ENCODE measurements around the gene ITGA11.

Gene ITGA11

DNA sequence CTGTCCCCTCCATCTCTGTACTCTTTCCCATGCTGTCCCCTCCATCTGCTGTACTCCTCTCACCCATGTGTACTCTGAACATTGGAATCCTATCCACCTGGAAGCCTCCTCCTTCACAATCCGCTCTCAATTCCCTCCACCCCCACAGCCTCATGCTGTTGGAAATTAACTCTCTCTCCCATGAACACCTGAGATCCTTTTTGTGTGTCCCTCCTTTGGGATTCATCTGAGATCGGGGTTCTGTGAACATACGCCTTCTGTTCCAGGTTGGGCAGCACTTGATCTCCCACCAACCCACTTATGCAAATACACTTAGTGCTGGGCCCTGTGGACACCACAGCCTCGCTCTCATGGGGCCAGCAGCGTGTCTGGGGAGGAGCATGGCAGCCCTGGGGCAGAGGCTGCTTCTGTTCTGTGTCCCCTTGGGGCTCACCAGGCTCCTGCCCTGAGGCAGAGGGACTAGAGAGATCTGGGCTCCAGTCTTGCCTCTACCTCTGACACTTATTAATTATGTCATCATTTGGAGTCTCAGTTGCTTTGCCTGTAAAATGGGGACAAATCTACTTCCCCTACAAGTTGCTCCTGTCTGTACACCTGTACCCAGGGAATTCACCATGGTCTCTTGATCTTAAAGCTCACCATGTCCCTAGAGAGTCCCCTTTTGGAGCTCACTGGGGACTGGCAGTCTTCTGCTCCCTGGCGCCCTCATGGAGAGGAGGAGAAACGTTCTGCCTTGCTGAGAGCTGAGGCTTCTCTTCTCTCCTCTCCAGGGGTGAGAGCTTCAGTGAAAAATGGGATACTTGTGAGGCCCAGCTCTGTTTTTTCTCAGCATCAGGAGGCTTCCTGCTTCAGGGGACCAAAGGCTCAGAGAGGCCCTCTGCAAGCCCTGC lies 42.7 kb downstream of the ITGA11 start:
- no peak for DNase-seq

DNA sequence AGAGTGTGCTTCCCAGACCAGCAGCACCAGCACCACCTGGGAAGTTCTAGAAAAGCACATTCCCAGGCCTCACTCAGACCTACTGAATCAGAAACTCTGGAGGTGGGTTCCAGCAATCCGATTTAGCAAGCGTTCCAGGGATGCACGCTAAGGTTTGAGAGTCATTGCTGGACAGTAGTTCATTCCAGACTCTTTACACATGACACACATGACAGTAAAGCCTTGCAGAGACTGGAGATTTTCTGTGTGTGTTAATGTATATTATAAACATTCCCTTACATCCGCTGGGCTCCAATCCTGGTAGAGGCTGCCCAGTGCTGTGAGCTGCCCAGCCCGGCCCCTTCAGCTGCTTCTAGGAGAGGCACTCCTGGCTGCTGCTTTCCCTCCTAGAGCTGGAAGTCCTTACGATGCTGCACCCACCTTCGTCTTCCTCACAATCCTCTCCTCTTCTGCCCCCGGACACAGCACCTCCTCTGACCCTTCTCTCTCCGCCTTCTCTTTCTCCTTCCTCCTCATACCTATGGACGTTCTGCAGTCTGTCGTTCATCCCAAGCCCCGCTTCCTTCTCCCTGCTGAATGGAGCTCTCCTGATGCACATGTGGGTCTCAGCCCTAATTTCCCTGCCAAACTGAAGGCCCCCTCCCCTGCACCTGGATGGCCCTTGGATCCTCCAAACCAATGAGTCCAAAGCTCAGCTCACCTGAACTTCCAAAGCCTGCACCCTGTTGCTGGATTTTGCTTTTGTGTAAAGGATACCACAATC lies 44.4 kb downstream of the ITGA11 start:
- DNase-seq: no peak

DNA sequence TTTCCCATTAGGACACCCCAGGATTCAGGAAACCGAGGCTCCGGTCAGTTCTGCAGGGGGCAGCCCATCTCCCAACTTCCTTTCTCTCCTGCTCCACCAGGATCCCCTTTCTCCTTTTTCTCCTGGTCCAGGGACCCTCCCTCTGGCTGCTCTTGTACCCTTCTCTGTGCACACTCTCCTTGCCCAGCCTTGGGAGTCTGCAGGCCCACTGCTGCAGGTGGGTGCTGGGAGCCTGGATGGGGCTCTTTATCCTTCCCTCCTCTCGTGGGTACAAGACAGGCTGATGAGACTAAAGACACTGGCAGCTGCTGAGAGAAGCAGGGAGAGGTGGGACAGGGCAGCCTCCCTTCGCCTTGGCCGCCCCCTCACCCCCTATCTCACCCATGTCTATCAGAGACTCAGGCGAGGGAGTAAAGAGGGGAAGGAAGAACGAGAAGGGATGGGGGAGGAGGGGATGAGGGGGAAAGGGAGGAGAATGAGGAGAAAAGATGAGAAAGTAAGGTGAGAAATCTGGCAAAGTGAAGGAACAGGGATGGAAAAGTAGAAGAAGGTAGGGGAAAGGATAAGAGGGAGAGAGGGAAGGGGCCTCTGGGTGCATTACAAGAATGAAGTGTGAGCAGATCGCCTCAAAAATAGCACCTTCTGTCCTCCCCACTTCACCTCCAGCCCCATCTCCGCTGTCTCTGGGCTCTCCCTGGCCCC lies 45.2 kb downstream of the ITGA11 start:
- no peak for DNase-seq

DNA sequence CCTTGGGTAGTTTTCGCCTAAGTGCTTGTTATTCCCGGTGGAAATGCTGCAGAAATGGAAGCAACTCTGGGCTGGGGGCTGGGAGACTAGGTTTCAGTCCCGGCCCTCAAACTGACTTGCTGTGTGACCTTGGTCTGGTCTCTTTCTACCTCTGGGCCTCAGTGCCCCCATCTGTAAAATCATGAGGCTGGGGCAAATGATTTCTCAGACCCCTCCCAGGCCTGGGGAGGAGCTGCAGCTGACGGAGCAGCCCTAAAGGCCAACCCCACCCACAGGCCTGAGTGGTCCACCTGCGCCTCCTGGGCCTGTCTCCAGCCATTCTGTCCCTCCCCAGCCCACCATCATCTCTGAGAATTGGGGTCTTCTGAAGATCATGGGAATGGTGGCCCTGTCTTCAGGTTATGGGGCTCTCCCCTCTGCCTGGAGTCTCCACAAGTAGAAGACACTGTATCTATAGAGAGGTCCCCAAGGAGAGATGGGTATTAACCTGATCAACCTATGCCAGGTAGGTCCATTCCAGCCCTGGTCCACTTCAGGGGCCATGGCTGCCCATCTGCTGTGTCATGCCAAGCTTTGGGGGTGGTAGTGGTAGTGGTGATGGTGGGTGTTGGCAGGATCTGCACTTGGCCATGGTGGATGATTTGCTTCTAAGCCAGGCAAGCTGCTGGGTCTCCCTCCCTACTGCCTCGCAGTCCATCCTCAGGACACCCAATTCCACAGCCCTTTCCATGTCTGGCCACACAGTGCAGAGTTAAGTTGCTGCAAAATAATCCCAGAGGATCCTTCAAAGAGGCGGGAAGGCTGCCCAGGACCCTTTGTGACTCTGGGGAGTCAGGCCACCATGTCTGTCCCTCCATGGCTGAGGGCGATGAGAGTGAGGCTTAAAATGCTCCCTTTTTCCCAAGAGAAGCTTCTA lies 46.0 kb downstream of the ITGA11 start:
- no peak for DNase-seq

DNA sequence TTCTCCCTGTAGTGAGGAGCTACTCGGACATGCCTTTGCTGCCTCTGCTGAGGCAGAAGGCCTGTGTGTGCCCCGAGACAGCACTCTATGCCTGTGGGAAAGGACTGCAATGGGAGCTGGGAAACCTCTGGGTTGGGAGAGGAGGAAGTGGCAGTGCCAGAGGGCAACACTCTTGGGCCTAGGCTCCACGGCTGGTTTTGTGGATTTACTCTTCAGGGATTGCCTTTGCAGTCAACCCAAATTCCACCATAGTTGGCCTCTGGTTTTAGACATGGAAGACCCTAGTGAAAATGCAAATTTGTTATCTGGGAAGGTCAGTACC lies 46.8 kb downstream of the ITGA11 start:
- no peak for DNase-seq

DNA sequence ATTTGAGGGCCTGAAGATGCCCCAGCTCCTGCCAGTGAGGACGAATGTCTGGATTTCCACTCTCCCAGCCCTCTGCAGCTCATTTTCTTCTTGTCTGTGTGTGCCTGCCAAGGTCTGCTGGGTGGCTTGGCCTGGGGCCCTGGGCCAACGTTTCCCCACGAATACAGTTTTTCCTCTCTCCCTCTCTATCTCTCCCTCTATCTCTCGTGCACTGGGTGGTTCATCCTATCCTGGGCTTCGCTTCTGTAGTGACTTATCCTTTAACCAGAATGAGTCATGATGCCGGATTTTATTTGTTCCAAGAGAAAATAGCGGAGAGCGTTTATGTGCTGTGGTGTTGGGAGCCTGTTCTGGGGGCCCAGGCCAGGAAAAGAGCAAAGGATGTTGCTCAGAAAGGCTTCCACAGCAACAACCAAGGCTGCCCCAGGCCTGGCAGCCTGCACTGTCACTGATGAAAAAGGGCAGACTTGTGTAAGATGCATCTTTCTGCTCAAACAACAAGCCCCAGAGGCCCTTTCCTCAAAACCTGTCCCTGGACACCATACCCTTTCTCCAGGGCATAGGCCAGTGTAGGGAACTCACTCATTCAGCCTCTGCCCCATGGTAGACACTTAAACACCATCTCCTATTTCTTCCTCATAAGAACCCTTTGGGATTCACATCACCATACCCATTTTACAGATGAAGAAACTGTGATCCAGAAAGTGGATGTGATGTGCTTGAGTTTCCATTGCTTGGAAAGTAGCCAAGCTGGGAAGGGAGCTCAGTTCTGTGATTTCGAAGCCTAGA lies 47.3 kb downstream of the ITGA11 start:
- DNase-seq: no peak

DNA sequence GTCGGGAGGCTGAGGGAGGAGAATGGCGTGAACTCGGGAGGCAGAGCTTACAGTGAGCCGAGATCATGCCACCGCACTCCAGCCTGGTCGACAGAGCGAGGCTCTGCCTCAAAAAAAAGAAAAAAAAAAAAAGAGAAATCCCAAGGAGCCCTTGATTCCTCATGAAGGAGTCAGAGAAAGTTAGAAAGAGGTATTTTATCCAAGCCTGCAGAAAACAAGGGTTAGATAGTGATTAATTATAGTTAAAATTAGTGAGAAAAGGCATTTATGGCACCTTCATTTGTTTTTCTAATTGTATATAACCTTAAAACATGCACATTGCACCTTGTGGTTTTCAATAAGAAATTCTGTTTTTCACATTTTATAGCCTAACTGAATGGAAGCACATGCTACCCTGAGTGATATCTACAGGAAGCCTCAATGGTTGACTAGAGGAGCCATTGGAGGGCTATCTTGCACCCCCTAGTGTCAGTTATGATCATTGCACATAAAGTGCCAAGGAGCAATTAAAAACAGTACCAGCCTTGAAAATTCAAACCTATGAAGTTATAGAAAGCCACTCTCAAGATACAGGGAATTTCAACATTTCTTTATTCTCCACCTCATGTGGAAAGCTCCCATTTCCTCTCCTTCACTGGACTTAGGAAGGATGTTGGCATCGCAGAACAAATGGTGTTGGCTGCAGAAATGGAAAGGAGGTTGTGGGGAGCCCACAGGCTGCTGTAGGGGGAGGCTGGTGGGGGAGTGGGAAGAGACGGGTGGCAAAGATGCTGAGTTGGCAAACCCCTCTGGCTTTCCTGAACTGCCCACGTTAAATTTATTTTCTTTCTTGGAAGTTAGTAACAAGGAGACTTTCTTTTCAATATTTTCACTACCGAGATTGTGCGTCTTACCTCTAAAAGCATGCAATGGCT lies 48.5 kb downstream of the ITGA11 start:
- DNase-seq: no peak

DNA sequence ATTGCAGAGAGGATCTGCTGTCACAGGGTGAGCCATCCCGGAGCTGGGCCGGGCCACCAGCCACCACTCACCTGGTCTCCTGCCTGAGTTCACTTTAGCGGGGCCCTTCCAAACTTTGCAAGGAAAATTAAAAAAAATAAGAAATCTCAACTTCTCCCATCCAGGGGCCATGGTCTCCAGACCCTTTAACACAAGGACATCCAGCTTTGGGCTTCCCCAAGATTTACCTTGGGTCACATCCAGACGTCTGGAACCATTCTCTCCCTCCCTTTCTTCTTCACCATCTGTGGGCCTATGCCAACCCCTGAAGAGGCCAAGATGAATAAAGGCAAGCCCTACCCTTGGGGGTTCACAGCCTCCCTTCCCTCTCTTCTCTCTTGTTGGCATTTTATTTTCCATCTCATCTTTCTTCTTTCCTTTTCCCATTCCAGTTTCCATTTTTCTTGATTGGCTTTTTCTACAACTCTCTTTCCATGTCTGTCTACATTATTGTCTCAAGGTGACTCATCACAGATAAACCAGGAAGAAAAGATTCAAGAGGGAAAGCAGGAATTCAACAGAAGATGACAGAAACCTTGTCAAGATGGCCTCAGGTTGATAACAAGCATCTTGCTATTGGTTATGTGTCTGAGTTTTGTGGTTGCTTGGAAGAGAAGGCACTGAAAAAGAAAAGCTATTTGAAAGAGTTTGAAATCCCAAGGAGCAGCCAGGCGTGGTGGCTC lies 49.5 kb downstream of the ITGA11 start:
- DNase-seq: no peak

DNA sequence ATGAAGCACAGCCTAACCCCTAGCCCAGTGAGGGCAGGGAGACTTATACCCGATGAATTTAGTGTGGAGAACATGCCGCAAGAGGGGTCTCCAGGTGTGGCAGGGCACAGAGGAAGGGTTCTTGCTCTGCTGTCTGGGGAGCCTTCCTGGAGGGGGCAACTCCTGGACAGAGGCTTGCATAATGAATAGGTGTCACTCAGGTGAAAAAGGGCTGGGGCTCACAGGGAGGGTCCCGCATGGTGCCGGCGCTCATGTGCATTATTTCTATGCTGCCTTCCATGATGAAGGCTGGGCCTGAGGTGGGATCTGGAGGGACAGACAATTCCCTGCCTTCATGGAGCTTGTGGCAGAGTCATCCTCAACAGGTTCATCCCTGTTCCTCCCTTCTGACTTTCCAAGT lies 51.5 kb downstream of the ITGA11 start:
- DNase-seq: no peak

DNA sequence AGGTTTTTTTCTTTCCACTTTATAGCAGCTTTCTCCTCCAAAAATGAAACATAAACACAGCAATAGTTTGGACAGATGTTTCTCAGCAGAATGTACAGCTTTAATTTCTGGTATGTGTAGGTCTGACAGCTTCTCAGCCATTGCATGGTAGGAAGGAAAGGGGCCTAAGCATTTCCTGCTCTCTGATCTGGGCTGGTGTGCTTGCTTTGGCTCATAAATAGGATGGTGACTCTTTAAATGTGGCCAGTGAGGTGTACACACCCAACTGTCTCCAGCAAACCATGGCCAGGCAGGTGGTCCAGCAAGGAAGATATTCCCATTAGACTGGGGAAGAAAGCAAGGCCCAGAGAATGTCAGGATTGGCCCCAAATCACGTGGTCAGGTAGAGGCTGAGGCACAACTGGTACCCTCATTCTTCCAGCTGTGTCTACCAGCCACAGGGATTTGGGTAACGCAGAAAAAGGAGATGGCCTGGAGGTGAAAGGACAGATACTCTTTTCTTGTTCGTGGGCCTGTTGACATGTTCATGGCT lies 52.1 kb downstream of the ITGA11 start:
- DNase-seq: no peak

DNA sequence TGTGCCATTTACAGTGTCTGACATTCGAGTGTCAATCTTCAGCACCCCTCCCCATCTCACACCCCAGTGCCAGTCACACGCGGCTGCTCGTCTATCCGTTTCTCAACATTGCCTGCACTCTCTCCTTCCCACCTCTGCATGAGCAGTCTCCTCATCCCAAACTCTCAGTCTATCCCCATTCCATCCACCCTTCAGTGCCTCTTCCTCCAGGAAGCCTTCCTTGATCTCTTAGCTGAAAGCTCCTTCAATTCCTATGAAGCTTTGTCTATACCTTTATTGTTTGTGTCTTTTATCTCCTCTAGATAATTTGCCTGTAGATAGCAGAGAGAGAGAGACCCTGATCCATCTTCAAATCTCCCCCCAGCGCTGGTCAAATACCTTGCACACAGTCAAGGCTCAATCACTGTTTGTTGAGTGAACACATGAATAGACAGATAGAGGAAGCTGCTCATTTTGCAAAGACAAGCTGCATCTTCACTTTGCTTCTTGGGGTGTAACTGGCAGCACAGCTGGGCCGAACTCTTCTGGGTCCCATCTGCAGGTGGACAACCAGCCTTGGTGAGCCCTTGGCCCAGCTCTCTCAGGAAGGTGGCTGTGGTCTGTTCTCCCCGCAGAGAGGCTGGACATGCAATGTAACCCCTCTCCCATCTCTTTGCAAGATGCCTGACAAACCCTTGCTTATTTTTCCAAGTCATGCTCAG lies 52.8 kb downstream of the ITGA11 start:
- DNase-seq: no peak

DNA sequence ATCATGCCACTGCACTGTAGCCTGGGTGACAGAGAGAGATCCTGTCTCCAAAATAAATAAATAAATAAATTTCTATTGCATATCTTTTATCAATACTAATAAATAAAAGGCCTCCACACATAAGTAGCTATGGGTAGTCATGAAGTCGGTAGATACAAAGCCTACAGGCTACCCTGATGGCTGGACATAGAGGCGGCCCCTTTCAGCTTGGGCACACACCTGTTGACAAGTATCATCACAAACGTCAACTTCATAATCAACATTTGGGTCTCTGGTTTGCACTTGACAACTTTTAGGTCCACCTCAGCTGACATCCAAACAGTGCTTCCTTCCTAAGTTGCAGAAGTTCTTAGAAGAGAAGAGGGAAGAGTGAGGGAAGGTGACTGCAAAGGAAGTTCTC lies 53.4 kb downstream of the ITGA11 start:
- DNase-seq: no peak

DNA sequence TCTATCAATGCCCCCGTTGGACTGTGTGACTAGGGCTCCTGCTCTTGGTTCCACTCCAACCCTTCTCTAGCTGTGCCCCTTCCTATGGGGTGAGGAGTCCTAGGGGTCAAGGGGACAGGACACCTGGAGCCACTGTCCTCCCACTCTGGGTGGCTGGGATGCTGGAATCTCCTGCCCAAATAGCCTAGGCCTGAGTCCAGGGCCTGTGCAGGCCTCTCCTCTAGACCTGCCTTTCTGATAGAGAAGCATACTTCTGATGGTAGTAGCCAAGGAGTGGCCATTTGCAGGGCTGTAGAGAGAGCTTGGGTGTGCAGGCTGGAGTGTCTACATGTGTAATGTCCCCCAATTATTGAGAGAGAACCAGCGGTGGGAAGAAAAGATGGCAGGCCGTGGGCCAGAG lies 54.2 kb downstream of the ITGA11 start:
- no peak for DNase-seq

DNA sequence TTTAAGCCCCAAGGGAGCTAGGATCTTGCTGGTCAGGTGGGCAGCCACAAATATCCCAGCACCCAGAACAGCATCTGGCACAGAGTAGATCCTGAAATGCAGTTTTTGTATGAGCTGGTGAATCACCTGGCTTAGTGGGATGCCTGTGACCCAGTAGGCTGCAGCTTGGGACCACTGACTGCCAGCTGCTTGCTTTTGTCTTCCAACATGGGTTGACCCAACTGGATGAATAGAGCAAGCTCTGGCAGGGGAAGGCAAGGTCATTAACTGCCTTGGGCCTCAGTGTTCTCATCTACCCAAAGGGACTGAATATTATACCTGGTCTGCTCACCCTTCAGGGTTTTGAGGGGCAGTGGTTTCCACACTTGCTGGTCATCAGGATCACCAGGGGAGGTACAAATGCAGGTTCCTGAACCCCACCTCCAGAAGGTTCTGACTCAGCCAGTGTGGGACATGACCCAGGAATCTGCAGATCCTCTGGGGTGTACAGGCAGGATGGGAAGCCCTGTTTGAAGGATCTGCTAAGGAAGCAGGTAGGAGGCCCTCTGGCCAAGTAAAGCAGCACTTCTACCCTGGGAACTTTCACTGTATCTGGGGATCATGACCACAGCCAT lies 55.4 kb downstream of the ITGA11 start:
- no peak for DNase-seq

DNA sequence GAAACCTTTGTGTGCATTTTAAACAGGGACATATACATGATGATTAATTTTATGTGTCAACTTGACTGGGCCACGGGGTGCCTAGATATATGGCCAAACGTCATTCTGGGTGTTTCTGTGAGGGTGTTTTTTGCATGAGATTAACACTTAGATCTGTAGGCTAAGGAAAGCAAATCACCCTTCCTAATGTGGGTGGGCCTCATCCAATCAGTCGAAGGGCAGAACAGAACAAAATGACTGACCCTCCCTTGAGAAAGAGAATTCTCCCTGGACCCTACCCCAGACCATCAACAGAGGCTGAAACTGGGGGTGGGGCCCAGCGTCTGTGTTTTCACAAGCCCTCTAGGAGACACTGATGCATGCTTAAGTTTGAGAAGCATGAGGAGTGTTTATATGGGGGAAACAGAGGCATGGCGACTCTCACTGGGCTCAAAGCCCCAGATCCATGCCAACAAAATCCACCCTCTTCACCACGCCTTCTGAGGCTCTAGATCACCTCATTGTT lies 56.2 kb downstream of the ITGA11 start:
- no peak for DNase-seq

DNA sequence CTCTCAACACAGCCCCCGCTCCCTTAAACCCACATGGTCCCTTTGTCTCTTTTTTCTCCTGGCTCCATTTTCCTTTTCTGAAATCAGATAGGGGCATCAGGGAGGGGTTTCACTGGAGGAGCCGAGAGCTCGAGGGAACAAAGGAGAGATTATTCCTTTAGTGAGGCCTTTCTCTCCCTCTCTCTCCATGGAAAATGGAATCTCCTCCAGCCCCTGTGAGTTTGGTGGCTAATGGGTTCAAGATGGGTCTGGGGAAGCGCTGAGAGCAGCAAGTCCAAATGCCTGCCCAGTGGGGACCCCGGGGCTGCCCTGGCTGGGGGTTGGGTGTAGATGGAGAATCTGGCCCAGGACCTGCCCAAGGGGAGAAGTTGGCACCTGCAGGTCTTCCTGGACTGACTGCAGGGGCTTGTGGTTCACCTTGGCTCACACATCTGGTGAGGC lies 56.8 kb downstream of the ITGA11 start:
- no peak for DNase-seq

DNA sequence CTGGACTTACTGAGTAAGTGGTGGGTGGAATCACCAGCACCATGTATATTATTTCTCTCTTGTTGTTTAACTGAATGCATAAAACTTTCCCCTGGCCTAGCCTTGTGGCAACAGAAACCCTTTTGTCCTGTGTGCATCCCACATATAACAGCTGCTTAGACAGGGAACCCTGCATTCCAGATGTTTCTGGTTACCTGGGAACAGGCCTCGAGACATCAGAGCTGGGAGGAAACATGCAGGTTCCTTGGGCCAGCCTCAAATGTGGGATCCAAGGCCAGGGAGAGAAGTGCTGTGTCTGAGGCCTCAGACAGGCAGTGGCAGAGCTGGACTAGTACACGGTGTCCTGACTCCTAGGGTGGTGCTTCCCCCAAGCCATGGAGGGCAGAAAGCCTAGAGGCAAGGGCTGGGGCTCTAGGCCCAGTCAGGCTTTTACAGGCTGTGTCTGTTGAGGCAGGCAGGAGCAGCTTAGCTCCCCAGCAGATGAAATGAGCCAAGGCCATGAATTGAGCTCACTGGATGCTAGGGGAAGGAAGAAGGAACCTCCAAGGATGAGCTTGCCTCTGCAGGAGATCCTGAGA lies 57.7 kb downstream of the ITGA11 start:
- DNase-seq: no peak

DNA sequence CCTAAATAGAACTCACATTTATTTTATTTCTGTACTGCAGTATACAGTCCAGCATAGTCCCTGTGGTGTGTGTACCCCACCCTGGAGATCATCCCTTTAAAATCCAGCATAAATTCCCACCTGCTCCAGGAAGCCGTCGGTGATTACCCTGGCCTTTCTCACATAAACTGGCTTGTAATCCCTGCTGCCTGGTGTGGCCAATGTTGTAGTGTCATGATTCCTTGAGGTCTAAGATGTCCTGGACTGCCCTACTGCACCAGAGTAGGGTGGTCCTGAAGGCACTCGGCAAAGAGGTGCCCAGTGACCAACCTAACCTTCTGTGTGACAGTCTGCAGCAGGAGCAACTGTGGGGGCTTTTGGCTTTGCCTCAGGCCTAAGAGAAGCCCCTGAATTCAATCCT lies 58.9 kb downstream of the ITGA11 start:
- no peak for DNase-seq

All from stimulated activated naive CD4-positive, alpha-beta T cell treated with Interleukin-2 at 50 U/mL for 16 hours (primary cell).